ENCODE results near the gene KHNYN.

Gene KHNYN

DNA sequence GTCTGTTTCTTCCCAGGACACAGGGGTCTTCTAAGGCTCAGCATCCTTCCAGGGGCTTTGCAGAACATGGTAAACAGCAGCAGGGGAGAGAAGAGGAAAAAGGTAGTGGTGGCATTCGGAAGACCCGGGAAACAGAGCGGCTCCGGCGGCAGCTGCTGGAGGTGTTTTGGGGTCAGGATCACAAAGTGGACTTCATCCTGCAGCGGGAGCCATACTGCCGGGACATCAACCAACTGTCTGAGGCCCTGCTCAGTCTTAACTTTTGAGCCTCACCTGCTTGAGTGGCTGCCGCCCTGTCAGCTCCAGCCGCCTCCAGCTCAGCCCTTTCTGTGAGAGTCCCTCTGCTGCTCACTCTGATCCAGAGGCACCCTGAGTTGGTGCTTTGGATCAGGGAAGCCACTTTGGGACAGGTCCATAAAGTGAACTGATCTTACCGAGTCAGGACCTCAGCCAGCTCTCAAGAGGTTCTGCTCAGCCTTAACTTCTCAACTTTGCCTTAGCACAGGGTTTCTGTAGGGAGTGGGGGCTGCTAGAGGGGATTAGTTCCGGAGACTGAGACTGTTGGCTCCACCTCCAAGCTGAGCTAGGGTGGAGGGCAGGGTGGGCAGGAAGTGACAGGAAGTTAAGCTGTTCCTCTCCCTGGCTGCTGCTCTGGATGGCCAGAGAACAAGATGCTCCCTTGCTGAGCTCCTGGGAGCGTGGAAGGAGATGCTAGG, 7.4 kb downstream of the KHNYN start:
- Histone ChIP-seq H3K27me3 (ENCODE audit: insufficient read depth, insufficient read length) (no peaks in the 10 kb centered on the region), H3K9ac (ENCODE audit: insufficient read length, low read depth) (no peak overlapping the region), H3K4me1 (ENCODE audit: insufficient read depth, insufficient read length) (peaks cover 3% of the 10 kb centered on the region), H3K4me3 (ENCODE audit: insufficient read length, low read depth) (no peak overlapping the region), H3K36me3 (ENCODE audit: insufficient read depth, insufficient read length, low read length) (peaks cover 69% of the 10 kb centered on the region), H3K9me3 (ENCODE audit: insufficient read depth, low read length) (no peaks in the 10 kb centered on the region)
- TF ChIP-seq YY1 (IDR thresholded peaks at IDR 0.05; ENCODE audit: insufficient read depth, insufficient read length) (no peak), ZNF274 (IDR thresholded peaks at IDR 0.05; ENCODE audit: low read depth, low read length) (no peak), SUZ12 (IDR thresholded peaks at IDR 0.05; ENCODE audit: extremely low read depth, insufficient read depth, insufficient read length) (no peak)
- no peak for DNase-seq (ENCODE audit: low read depth, low spot score)

DNA sequence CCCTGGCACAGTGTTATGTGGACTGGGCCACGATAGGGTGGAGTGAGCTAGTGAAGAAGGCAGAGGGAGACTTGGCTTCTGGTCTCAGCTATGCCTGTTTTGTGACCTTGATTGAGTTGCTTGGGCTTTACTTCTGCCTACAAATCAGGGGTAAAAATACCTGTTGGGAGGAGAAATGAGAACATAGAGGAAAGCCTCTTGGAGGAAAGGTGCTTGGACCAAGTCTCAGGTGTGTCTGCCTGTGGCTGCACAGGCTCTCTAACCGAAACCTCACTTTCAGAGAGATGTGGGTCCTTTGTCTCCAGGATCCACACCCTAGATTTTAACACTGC, 7.9 kb downstream of the KHNYN start:
- Histone ChIP-seq H3K36me3 (ENCODE audit: insufficient read depth, insufficient read length, low read length) (peaks cover 65% of the 10 kb centered on the region), H3K4me3 (ENCODE audit: insufficient read length, low read depth) (no peak overlapping the region), H3K27me3 (ENCODE audit: insufficient read depth, insufficient read length) (no peaks in the 10 kb centered on the region), H3K4me1 (ENCODE audit: insufficient read depth, insufficient read length) (peaks cover 3% of the 10 kb centered on the region), H3K9ac (ENCODE audit: insufficient read length, low read depth) (no peak overlapping the region), H3K9me3 (ENCODE audit: insufficient read depth, low read length) (no peaks in the 10 kb centered on the region)
- TF ChIP-seq SUZ12 (IDR thresholded peaks at IDR 0.05; ENCODE audit: extremely low read depth, insufficient read depth, insufficient read length), result no peak
- TF ChIP-seq YY1 (IDR thresholded peaks at IDR 0.05; ENCODE audit: insufficient read depth, insufficient read length), result no peak
- no peak for TF ChIP-seq ZNF274 (IDR thresholded peaks at IDR 0.05; ENCODE audit: low read depth, low read length)
- no peak for DNase-seq (ENCODE audit: low read depth, low spot score)

DNA sequence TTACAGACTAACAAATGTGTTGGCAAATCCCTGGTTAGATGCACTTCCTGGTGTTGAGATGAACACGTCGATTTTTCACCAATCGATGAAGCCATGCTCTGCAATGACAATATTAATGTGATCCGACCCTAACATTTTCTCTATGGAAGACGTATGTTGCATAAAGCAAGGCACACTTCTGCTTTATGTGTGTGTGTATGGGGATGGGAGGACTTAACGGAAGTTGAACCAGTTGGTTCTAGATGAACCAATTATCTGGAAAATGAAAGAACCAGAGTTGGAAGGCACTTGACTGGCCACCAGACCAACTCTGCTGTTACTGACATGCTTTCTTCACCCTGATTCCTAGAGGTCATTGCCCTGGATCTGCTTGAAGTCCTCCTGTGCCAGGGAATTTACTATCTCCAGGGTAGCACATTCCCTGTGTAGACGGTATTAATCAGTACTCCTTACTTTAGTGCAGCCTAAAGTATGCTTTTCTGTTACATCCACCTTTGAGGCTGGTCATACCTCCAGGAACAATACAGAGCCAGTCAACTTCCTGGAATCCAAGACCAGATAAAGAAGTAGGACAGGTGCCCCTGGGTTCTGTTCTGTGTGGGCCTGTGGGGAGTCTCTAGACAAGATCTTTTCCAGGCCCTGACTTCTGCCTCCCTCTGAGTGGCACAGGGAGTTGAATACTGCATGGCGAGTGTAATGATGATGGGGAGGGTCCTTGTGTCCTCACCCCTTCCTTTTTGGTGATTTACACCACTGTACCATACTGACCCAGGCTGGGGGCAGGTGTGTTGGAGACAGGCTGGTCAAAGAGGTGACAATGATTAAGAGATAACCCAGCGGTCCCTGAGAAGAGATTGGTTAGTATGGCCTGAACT, 8.7 kb downstream of the KHNYN start:
- TF ChIP-seq SUZ12 (IDR thresholded peaks at IDR 0.05; ENCODE audit: extremely low read depth, insufficient read depth, insufficient read length) (no peak), ZNF274 (IDR thresholded peaks at IDR 0.05; ENCODE audit: low read depth, low read length) (no peak)
- Histone ChIP-seq H3K4me1 (ENCODE audit: insufficient read depth, insufficient read length) (peaks cover 3% of the 10 kb centered on the region), H3K9me3 (ENCODE audit: insufficient read depth, low read length) (no peaks in the 10 kb centered on the region), H3K36me3 (ENCODE audit: insufficient read depth, insufficient read length, low read length) (peaks cover 58% of the 10 kb centered on the region), H3K9ac (ENCODE audit: insufficient read length, low read depth) (no peak overlapping the region), H3K27me3 (ENCODE audit: insufficient read depth, insufficient read length) (no peaks in the 10 kb centered on the region), H3K4me3 (ENCODE audit: insufficient read length, low read depth) (no peak overlapping the region)
- DNase-seq (ENCODE audit: low read depth, low spot score), result no peak

DNA sequence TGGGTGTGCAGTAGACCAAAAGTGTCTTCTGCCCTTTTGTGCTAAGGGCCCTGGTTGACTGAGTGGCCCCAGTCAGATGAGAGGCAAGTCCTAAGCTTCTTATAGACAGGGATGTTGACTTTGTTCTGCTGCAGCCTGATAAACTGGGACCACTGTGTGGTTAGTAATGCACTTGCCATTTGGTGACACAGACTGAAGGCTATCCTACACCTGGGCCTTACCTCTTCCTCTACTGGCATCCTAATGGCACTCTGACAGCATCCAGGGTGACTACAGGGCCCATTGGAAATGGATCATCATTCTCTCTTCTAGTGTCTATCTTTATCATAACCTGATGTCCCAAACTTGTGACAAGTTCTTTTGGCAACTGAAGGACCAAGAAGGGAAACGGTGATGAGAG, 9.5 kb downstream of the KHNYN start:
- peaks cover 3% of the 10 kb centered on the region for H3K4me1 ChIP-seq (ENCODE audit: insufficient read depth, insufficient read length)
- H3K9me3 ChIP-seq (ENCODE audit: insufficient read depth, low read length), result no peaks in the 10 kb centered on the region
- no peak overlapping the region for H3K9ac ChIP-seq (ENCODE audit: insufficient read length, low read depth)
- H3K27me3 ChIP-seq (ENCODE audit: insufficient read depth, insufficient read length), result no peaks in the 10 kb centered on the region
- peaks cover 55% of the 10 kb centered on the region for H3K36me3 ChIP-seq (ENCODE audit: insufficient read depth, insufficient read length, low read length)
- DNase-seq (ENCODE audit: low read depth, low spot score), result no peak
- TF ChIP-seq SUZ12 (IDR thresholded peaks at IDR 0.05; ENCODE audit: extremely low read depth, insufficient read depth, insufficient read length) (no peak), YY1 (IDR thresholded peaks at IDR 0.05; ENCODE audit: insufficient read depth, insufficient read length) (no peak), ZNF274 (IDR thresholded peaks at IDR 0.05; ENCODE audit: low read depth, low read length) (no peak)
- H3K4me3 ChIP-seq (ENCODE audit: insufficient read length, low read depth), result no peak overlapping the region

DNA sequence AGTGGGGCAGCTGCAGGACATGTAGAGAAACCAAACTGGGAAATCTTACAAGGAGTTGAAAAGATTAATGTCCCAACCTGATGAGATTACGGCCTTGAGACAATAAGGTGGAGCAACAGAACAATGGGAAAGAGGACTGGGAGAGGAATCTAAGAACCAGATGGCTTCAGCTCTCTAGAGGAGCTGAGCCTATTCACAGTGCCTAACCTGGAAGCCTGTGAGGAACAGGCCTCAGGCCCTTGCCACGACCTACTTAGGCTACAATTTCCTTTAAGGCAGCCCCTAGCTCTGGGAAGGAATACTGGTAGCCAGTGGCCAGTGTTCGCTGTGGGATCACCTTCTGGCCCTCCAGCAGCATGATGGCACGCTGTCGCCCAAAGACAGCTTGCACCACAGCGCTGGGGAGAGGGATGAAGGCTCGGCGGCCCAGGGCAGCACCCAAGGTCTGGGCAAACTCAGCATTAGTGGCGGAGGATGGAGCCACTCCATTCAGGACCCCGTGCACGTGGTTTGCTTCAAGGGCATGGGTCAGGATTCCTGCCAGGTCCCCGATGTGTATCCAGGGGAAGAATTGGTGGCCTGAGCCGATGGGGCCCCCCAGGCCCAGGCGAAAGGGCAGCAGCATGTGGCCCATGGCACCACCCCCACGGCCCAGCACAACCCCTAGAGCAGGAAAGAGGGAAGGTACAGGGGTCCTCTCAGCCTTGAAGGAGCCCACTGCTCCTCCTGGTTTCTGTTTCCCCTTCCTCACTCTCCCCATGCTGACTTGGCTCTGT, 10.3 kb downstream of the KHNYN start:
- no peak for DNase-seq (ENCODE audit: low read depth, low spot score)
- H3K36me3 ChIP-seq (ENCODE audit: insufficient read depth, insufficient read length, low read length), result peaks cover 55% of the 10 kb centered on the region
- H3K4me3 ChIP-seq (ENCODE audit: insufficient read length, low read depth), result no peak overlapping the region
- no peaks in the 10 kb centered on the region for H3K9me3 ChIP-seq (ENCODE audit: insufficient read depth, low read length)
- no peak overlapping the region for H3K9ac ChIP-seq (ENCODE audit: insufficient read length, low read depth)
- no peak for TF ChIP-seq ZNF274 (IDR thresholded peaks at IDR 0.05; ENCODE audit: low read depth, low read length)
- TF ChIP-seq SUZ12 (IDR thresholded peaks at IDR 0.05; ENCODE audit: extremely low read depth, insufficient read depth, insufficient read length), result no peak
- no peak for TF ChIP-seq YY1 (IDR thresholded peaks at IDR 0.05; ENCODE audit: insufficient read depth, insufficient read length)
- no peaks in the 10 kb centered on the region for H3K27me3 ChIP-seq (ENCODE audit: insufficient read depth, insufficient read length)
- peaks cover 3% of the 10 kb centered on the region for H3K4me1 ChIP-seq (ENCODE audit: insufficient read depth, insufficient read length)

DNA sequence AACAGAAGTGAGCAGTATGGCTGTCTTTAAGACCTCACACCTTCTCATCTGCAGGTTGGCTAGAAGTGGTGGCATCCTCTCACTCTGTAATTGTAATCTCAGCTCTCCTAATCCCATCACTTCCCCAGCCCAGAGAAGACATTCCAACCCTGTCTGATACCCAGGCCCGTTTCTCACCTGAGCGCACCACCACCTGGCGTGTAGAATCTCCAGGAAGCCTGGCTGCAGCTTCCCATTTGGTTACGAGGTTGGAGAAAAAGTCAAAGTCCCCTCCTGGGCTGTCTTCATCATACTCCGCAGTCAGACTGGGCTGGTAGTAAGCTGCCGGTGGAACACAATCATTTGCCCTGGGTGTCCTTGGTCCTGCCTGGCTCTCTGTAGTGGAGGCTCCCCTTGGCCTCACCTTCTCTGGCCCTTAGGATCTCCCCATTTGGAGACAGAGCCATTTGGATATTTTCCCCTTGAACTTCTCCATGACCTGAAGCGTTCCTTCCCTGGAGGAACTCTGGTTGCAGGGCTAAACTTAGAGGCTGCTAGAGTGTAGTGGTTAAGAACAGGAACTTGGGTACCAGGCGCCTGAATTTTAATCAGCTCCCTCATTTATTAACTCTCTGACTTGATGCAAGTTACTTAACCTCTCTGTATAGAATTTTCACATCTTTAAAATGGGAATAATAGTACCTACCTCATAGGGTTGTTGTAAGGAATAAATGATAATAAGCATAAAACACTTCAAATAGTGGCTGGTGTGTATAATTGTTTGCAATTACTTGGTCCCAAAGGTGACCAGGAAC, 11.0 kb downstream of the KHNYN start:
- Histone ChIP-seq H3K27me3 (ENCODE audit: insufficient read depth, insufficient read length) (no peaks in the 10 kb centered on the region), H3K4me1 (ENCODE audit: insufficient read depth, insufficient read length) (peaks cover 3% of the 10 kb centered on the region), H3K9me3 (ENCODE audit: insufficient read depth, low read length) (no peaks in the 10 kb centered on the region), H3K36me3 (ENCODE audit: insufficient read depth, insufficient read length, low read length) (peaks cover 50% of the 10 kb centered on the region), H3K4me3 (ENCODE audit: insufficient read length, low read depth) (no peak overlapping the region), H3K9ac (ENCODE audit: insufficient read length, low read depth) (peak overlapping the region; percentile 85)
- TF ChIP-seq YY1 (IDR thresholded peaks at IDR 0.05; ENCODE audit: insufficient read depth, insufficient read length) (no peak), ZNF274 (IDR thresholded peaks at IDR 0.05; ENCODE audit: low read depth, low read length) (no peak)
- DNase-seq (ENCODE audit: low read depth, low spot score), result no peak
